ENCODE results near the gene IPO11. TPM values are rescaled to one million over a fixed set of nuclear protein-coding genes. Genes with fewer than 3 reads are reported as not detected.

The IPO11 gene
- total RNA-seq, 4 donors from 2014 or later, result 15.5 to 36.0 (median 20.1) TPM

DNA sequence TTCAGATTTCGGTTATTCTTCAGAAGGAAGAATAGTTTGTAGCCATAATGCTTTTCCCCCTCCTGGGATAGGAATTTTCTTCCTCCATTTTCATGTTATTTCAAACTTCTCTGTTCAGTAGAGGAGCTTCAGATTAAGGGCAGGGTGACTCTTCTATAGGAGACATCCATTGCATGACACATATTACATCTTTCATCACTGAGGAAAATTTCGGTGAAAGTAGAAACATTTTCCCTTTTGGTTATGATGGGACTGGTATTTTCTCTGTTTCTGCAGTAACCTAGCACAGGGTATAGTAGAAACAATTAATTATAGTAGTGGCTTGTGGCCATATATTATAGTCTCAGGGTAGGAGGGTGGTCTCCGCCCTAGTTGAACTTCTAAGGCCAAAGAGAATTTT, 1.1 kb downstream of the IPO11 start:
- Histone ChIP-seq H3K36me3 (no peaks in the 10 kb centered on the region), H3K4me3 (peak overlapping the region; percentile 82 to 98 (median 92)), H3K27ac (no peak overlapping the region), H3K27me3 (no peaks in the 10 kb centered on the region), H3K9me3 (no peaks in the 10 kb centered on the region), H3K4me1 (peaks cover 19 to 27% of the 10 kb centered on the region in 2 donors)
- in situ Hi-C loops (cut with MboI; ENCODE audit: low sequenced_read_pairs in 4 of 4), result no loop called here
- intact Hi-C loops (cut with DNase I; ENCODE audit: low total_unique reads), result no loop called here
- DNase-seq (no peak), ATAC-seq (no peak)
- TF ChIP-seq POLR2A (IDR thresholded peaks at IDR 0.05), result no peak
- TF ChIP-seq, protein P1, sequence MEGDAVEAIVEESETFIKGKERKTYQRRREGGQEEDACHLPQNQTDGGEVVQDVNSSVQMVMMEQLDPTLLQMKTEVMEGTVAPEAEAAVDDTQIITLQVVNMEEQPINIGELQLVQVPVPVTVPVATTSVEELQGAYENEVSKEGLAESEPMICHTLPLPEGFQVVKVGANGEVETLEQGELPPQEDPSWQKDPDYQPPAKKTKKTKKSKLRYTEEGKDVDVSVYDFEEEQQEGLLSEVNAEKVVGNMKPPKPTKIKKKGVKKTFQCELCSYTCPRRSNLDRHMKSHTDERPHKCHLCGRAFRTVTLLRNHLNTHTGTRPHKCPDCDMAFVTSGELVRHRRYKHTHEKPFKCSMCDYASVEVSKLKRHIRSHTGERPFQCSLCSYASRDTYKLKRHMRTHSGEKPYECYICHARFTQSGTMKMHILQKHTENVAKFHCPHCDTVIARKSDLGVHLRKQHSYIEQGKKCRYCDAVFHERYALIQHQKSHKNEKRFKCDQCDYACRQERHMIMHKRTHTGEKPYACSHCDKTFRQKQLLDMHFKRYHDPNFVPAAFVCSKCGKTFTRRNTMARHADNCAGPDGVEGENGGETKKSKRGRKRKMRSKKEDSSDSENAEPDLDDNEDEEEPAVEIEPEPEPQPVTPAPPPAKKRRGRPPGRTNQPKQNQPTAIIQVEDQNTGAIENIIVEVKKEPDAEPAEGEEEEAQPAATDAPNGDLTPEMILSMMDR (IDR thresholded peaks at IDR 0.05 in 4 of 5, conservative IDR thresholded peaks at IDR 0.05 in 1 of 5), result no peak

DNA sequence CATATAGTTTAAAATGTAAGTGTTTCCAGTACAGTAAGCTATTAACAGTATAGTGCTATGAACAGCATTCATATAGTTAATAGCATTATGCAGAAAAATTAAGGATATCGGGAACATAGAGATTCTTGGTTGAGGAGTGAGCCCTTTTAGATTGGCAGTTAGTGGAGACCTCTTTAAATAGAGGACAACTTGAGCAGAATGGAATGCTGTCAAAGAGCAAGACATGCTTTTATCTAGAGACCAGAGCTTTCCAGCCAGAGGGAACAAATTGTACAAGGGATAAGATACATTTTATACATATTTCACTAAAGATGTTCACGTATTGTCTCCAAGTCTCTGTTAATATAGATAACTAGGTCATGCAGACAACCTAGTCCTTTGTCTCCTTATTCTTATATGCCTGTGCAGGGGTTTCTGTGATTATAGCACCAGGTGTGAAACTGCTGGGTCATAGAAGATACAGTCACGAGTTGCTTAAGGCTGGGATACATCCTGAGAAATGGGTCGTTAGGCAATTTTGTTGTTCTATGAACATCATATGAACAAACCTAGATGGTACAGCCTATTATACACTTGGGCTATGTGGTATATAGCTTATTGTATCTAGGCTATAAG, 6.0 kb downstream of the IPO11 start:
- ATAC-seq (peak in 1 of 2 donors; percentile 42), DNase-seq (no peak)
- Histone ChIP-seq H3K4me1 (peaks cover 17 to 27% of the 10 kb centered on the region in 2 donors), H3K9me3 (no peaks in the 10 kb centered on the region), H3K27me3 (no peaks in the 10 kb centered on the region), H3K4me3 (no peak overlapping the region), H3K27ac (peak overlapping the region in 1 of 4 donors; percentile 22), H3K36me3 (no peaks in the 10 kb centered on the region)
- intact Hi-C loops (cut with DNase I; ENCODE audit: low total_unique reads) (no loop called here), in situ Hi-C loops (cut with MboI; ENCODE audit: low sequenced_read_pairs in 4 of 4) (no loop called here)
- TF ChIP-seq, protein P1 (IDR thresholded peaks at IDR 0.05 in 4 of 5, conservative IDR thresholded peaks at IDR 0.05 in 1 of 5), result no peak
- no peak for TF ChIP-seq POLR2A (IDR thresholded peaks at IDR 0.05)

DNA sequence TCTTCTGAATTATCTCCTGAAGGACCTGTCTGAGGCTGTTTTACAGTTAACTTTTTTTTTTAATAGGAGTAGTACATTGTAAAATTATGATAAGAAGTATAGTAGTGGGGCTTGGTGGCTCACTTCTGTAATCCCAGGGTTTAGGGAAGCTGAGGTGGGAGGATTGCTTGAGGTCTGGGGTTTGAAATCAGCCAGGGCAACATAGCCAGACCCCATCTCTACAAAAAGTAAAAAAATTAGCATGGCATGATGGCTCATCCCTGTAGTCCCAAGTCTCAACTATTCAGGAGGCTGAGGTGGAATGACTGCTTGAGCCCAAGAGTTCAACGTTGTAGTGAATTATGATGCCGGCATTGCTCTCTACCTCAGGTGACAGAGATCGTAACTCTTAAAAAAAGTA, 7.0 kb downstream of the IPO11 start:
- Histone ChIP-seq H3K4me3 (no peak overlapping the region), H3K27ac (no peak overlapping the region), H3K9me3 (no peaks in the 10 kb centered on the region), H3K36me3 (no peaks in the 10 kb centered on the region), H3K27me3 (no peaks in the 10 kb centered on the region), H3K4me1 (peaks cover 9 to 17% of the 10 kb centered on the region in 2 donors)
- TF ChIP-seq, protein P1 (IDR thresholded peaks at IDR 0.05 in 4 of 5, conservative IDR thresholded peaks at IDR 0.05 in 1 of 5), result no peak
- no peak for TF ChIP-seq POLR2A (IDR thresholded peaks at IDR 0.05)
- intact Hi-C loops (cut with DNase I; ENCODE audit: low total_unique reads), result no loop called here
- ATAC-seq, result no peak
- no peak for DNase-seq
- in situ Hi-C loops (cut with MboI; ENCODE audit: low sequenced_read_pairs in 4 of 4), result no loop called here

DNA sequence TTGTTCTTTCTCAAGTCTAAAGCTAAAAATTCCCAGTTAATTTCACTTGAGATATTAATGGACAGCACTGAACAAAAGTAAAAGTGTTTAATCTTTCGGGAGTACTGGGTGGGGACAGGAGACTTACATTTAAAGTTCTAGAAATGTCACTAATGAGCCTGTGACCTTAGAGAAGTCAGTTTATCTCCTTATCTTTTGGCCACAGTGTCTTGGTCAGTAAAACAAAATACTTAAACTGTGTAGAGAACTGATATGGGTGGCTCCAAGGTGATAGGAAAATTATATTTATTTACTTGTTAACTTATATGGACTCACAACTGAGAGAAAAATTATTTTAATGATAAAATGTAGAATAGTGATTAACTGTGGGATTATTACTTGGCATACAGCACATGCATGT, 8.9 kb downstream of the IPO11 start:
- intact Hi-C loops (cut with DNase I; ENCODE audit: low total_unique reads) (no loop called here), in situ Hi-C loops (cut with MboI; ENCODE audit: low sequenced_read_pairs in 4 of 4) (no loop called here)
- no peak for TF ChIP-seq POLR2A (IDR thresholded peaks at IDR 0.05)
- TF ChIP-seq, protein P1 (IDR thresholded peaks at IDR 0.05 in 4 of 5, conservative IDR thresholded peaks at IDR 0.05 in 1 of 5), result no peak
- H3K9me3 ChIP-seq, result no peaks in the 10 kb centered on the region
- no peak overlapping the region for H3K27ac ChIP-seq
- H3K36me3 ChIP-seq, result no peaks in the 10 kb centered on the region
- no peaks in the 10 kb centered on the region for H3K27me3 ChIP-seq
- ATAC-seq (no peak), DNase-seq (no peak)
- H3K4me1 ChIP-seq, result peaks cover 9 to 17% of the 10 kb centered on the region in 2 donors
- H3K4me3 ChIP-seq, result no peak overlapping the region

DNA sequence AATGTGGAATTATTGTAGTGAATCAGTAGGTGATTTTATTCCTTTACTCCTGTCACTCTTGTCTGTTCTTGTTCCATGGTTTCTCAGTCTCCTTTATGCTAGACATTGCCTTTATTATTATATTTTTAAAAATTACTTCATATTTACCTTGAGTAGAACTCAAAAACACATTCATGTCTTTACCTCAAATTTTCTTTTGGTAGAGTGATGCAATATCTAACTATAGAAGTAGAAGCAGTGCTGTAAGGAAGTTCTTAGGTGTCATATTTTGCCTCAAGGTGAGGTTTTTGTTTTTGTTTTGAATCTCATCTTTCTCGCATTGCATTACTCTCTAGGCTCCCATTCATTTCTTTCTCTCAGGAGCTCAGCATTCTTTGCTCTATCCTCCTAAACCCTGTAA, 12.2 kb downstream of the IPO11 start:
- H3K36me3 ChIP-seq, result no peaks in the 10 kb centered on the region
- no peak for TF ChIP-seq POLR2A (IDR thresholded peaks at IDR 0.05)
- TF ChIP-seq, protein P1 (IDR thresholded peaks at IDR 0.05 in 4 of 5, conservative IDR thresholded peaks at IDR 0.05 in 1 of 5), result no peak
- peaks cover 0 to 2% of the 10 kb centered on the region in 2 donors for H3K4me1 ChIP-seq
- intact Hi-C loops (cut with DNase I; ENCODE audit: low total_unique reads), result no loop called here
- no peaks in the 10 kb centered on the region for H3K27me3 ChIP-seq
- ATAC-seq, result no peak
- no peak overlapping the region for H3K4me3 ChIP-seq
- no peaks in the 10 kb centered on the region for H3K9me3 ChIP-seq
- no peak for DNase-seq
- in situ Hi-C loops (cut with MboI; ENCODE audit: low sequenced_read_pairs in 4 of 4), result no loop called here
- no peak overlapping the region for H3K27ac ChIP-seq
